PFSK-1 (cell line): ENCODE results near the gene MTRR.

Experiments used
- FOXP2 ChIP-seq: optimal IDR thresholded peaks from 2 replicates; pipeline ENCODE3; 2011; ENCODE audit warnings: borderline replicate concordance, control low read depth, inconsistent platforms; ENCODE audit not compliant: insufficient read depth; ENCODE audit errors: extremely low read length, extremely low read depth
- POLR2AphosphoS5 ChIP-seq: IDR thresholded peaks from 2 replicates; pipeline ENCODE4 v1.6.1; 2012; ENCODE audit warnings: low read depth, mild to moderate bottlenecking, control low read depth, low read length, moderate library complexity
- SIN3A ChIP-seq: IDR thresholded peaks from 2 replicates; pipeline ENCODE4 v1.6.1; 2012; ENCODE audit warnings: mild to moderate bottlenecking, low read length, moderate library complexity, borderline replicate concordance; ENCODE audit not compliant: insufficient read depth

DNA sequence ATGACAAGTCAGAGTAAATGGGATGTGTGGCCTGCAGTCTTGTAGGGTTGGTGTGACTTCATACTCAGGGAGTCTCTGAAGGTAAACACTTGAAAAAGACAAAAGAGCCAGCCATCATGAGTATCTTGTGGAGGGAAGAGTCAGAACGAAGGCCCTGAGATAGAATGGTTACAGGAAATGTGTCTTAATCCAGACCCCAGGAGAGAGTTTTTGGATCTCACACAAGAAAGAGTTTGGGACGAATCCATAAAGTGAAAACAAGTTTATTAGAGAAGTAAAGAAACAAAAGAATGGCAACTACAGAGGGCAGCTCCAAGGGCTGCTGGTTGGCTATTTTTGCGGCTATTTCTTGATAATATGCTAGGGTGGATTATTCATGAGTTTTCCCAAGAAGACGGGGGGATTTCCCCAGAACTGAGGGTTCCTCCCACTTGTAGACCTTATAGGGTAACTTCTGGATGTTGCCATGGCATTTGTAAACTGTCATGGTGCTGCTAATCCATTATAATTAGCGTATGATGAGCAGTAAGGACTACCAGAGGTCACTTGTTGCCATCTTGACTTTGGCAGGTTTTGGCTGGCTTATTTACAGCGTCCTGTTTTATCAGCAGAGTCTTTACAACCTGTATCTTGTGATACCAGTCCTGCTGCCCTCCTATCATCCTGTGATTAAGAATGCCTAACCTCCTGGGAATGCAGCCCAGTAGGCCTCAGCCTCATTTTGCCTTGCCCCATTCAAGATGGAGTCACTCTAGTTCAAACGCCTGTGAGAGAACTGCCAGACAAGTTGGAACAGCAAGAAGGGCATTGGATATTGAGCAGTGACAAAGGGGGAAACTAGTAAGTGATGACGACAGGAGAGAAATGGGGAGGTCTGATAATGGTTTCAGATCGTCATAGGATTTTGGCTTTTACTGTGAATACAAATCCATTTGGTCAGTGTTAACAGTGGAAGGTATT is 34.0 kb downstream of the MTRR start:
- TF ChIP-seq FOXP2, result no peak
- no peak for TF ChIP-seq POLR2AphosphoS5
- TF ChIP-seq SIN3A, result no peak
